Gastroesophageal sphincter (tissue), 2 donors: ENCODE measurements around the gene PROC.

Experiments
- EP300 ChIP-seq: sonication (generic); formaldehyde crosslinking; IDR thresholded peaks from one replicate; pipeline ENCODE4 v1.6.1; 2017; ENCODE audit warnings: antibody characterized with exemption, mild to moderate bottlenecking
- POLR2A ChIP-seq, 2 donors: fragments of 450-650 bp; IDR thresholded peaks; one replicate each; pipeline ENCODE4 v1.6.1; 2017; ENCODE audit warnings: antibody characterized with exemption in 2 of 2, mild to moderate bottlenecking in 2 of 2, moderate library complexity in 1 of 2
- POLR2AphosphoS5 ChIP-seq: sonication (generic); formaldehyde crosslinking; IDR thresholded peaks from one replicate; pipeline ENCODE4 v1.6.1; 2017; ENCODE audit warnings: antibody characterized with exemption

DNA sequence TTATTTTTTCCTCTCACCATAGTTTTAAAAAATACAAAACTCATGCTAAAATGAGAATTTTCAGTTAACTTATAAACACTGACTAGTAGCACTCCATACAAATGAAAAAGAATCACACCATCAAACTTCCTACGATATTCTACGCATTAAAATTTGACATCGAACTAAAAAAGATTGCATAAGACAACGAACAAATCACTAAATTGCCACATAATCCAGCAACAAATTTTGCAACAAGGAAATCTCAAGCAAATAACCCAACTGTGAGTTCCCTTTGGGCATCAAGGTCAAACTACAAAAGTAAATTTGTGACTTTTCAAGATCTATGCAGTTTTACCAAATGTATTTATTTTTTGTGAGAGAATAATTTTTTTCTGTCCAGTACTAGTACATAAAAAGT is 32.0 kb upstream of the PROC start:
- TF ChIP-seq POLR2A (IDR thresholded peaks at IDR 0.05) (no peak), EP300 (no peak), POLR2AphosphoS5 (no peak)
